ENCODE results near the gene TPPP2. TPM values are rescaled to one million over a fixed set of nuclear protein-coding genes. Genes with fewer than 3 reads are reported as not detected.

TPPP2 gene
- polyA plus RNA-seq, 1 experiment: not detected

GRCh38 chr14:21078726-21079125, 48.7 kb downstream of the TPPP2 start:
- no peak overlapping the region for H3K4me3 ChIP-seq (ENCODE audit: low read depth, low read length)
- no peak overlapping the region for H3K27ac ChIP-seq (ENCODE audit: low read depth, low read length)
- H3K27me3 ChIP-seq (ENCODE audit: control insufficient read depth, insufficient read depth, low read length): no peaks in the 10 kb centered on the region
- no peak for TF ChIP-seq CTCF (IDR thresholded peaks at IDR 0.05; ENCODE audit: low read depth, low read length)
- no peaks in the 10 kb centered on the region; the same call in 1 of the 2 replicates for H3K9me3 ChIP-seq (ENCODE audit: control insufficient read depth, insufficient read depth, low read length)
- ChIA-PET CTCF (interaction anchor here (1.2 to 9.0 kb wide), 4 partner anchors 13 to 64 kb away, joined by 3 to 128 read pairs (median 8); no protein-coding TSS in a partner anchor), POLR2A (no interaction called here)
- no peak for DNase-seq (ENCODE audit: low read depth, low spot score)

GRCh38 chr14:21081521-21082142, 51.6 kb downstream of the TPPP2 start:
- Histone ChIP-seq H3K27me3 (ENCODE audit: control insufficient read depth, insufficient read depth, low read length) (no peaks in the 10 kb centered on the region), H3K4me3 (ENCODE audit: low read depth, low read length) (no peak overlapping the region), H3K27ac (ENCODE audit: low read depth, low read length) (no peak overlapping the region), H3K9me3 (ENCODE audit: control insufficient read depth, insufficient read depth, low read length) (no peaks in the 10 kb centered on the region; the same call in 1 of the 2 replicates)
- CTCF ChIA-PET: interaction anchor here (1.6 kb wide), 1 partner anchor 67 kb away, joined by 6 read pairs; no protein-coding TSS in a partner anchor
- no peak for TF ChIP-seq CTCF (IDR thresholded peaks at IDR 0.05; ENCODE audit: low read depth, low read length)
- POLR2A ChIA-PET: interaction anchor here (1.2 kb wide), 1 partner anchor 10 kb away, joined by 3 read pairs; no protein-coding TSS in a partner anchor
- DNase-seq (ENCODE audit: low read depth, low spot score): no peak

Other genes with a start within 250 kb of the TPPP2 start
- gene RNASE6, start 248.9 kb upstream of the TPPP2 start, polyA plus RNA-seq (2011; rRNA removed): not detected in 2 replicates
- gene RNASE1, start 227.4 kb upstream of the TPPP2 start, polyA plus RNA-seq (2011; rRNA removed): not detected in 2 replicates
- not detected in 2 replicates for gene RNASE3, start 138.8 kb upstream of the TPPP2 start, polyA plus RNA-seq (2011; rRNA removed)
- gene RNASE2, start 74.7 kb upstream of the TPPP2 start, polyA plus RNA-seq (2011; rRNA removed): not detected in 2 replicates
- 55.3 and 62.7 TPM in 2 replicates for gene METTL17, start 40.2 kb upstream of the TPPP2 start, polyA plus RNA-seq (2011; rRNA removed)
- gene SLC39A2, start 30.9 kb upstream of the TPPP2 start, polyA plus RNA-seq (2011; rRNA removed): 0.06 TPM in 1 of 2 replicates, not detected in the other
- gene NDRG2, start 5.2 kb upstream of the TPPP2 start, polyA plus RNA-seq (2011; rRNA removed): 0.66 and 1.0 TPM in 2 replicates
- not detected in 2 replicates for gene RNASE13, start 4.6 kb downstream of the TPPP2 start, polyA plus RNA-seq (2011; rRNA removed)
- gene RNASE7, start 12.1 kb downstream of the TPPP2 start, polyA plus RNA-seq (2011; rRNA removed): not detected in 2 replicates
- not detected in 2 replicates for gene RNASE8, start 27.6 kb downstream of the TPPP2 start, polyA plus RNA-seq (2011; rRNA removed)
- 40.7 and 52.2 TPM in 2 replicates for gene ARHGEF40, start 40.1 kb downstream of the TPPP2 start, polyA plus RNA-seq (2011; rRNA removed)
- gene ZNF219, start 68.4 kb downstream of the TPPP2 start, polyA plus RNA-seq (2011; rRNA removed): 3.9 and 4.8 TPM in 2 replicates
- gene TMEM253, start 70.8 kb downstream of the TPPP2 start, polyA plus RNA-seq (2011; rRNA removed): 0.21 TPM in 2 replicates
- gene OR5AU1, start 125.8 kb downstream of the TPPP2 start, polyA plus RNA-seq (2011; rRNA removed): not detected in 2 replicates
- 813 and 828 TPM in 2 replicates for gene HNRNPC, start 239.2 kb downstream of the TPPP2 start, polyA plus RNA-seq (2011; rRNA removed)
- gene RPGRIP1, start 249.9 kb downstream of the TPPP2 start, polyA plus RNA-seq (2011; rRNA removed): not detected in 2 replicates